Measurements from ENCODE around the gene STK35.

Gene STK35

GRCh38 chr20:2086980-2087377 is 14.6 kb upstream of the STK35 start:
- Histone ChIP-seq H3K9me3 (ENCODE audit: control insufficient read depth, low read length) (no peaks in the 10 kb centered on the region), H3K27me3 (ENCODE audit: control insufficient read depth, insufficient read depth, low read length) (peaks cover 4% of the 10 kb centered on the region), H3K9ac (ENCODE audit: low read length) (no peak overlapping the region), H3K4me1 (ENCODE audit: control insufficient read depth, insufficient read depth, low read length) (no peaks in the 10 kb centered on the region), H3K4me3 (ENCODE audit: low read length) (no peak overlapping the region), H3K36me3 (ENCODE audit: control insufficient read depth, insufficient read depth, low read length) (no peaks in the 10 kb centered on the region)

DNA sequence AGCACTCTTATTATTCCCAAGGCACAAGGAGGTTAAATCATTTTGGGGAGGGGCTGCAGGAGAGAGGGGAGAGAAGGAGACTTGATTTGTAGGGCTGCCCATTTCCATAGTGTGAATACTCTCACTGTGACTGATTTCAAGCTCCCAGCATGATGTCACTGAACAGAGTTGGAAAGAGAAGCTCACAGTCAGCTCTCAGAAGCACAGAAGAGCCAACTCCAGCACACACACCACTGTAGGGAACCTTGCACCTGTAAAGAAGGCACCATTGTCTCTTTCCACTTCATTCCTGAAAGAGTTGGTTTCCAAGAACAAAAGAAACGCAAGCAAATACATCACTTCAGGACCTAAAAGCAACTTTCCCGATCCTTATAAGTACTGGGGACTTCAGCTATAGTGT is 12.7 kb upstream of the STK35 start:
- Histone ChIP-seq H3K36me3 (ENCODE audit: control insufficient read depth, insufficient read depth, low read length) (no peaks in the 10 kb centered on the region), H3K9ac (ENCODE audit: low read length) (no peak overlapping the region), H3K4me1 (ENCODE audit: control insufficient read depth, insufficient read depth, low read length) (no peaks in the 10 kb centered on the region), H3K27me3 (ENCODE audit: control insufficient read depth, insufficient read depth, low read length) (peaks cover 6% of the 10 kb centered on the region), H3K9me3 (ENCODE audit: control insufficient read depth, low read length) (no peaks in the 10 kb centered on the region), H3K4me3 (ENCODE audit: low read length) (no peak overlapping the region)

DNA sequence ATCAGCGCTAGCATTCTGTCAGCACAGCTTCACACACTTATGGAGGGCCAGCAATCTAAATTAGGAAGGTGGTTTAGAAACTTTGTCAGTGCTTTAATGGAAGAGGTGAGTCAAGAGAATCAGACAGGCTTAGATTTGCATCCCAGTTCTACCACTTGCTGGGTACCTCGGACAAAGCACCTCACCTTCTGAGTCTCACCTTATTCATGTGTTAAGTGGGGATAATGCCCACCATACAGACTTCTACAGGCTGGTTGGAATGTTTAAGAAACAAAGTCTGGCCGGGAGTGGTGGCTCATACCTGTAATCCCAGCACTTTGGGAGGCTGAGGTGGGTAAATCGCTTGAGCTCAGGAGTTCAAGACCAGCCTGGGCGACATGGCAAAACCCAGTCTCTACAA is 12.2 kb upstream of the STK35 start:
- Histone ChIP-seq H3K9me3 (ENCODE audit: control insufficient read depth, low read length) (no peaks in the 10 kb centered on the region), H3K4me1 (ENCODE audit: control insufficient read depth, insufficient read depth, low read length) (no peaks in the 10 kb centered on the region), H3K36me3 (ENCODE audit: control insufficient read depth, insufficient read depth, low read length) (no peaks in the 10 kb centered on the region), H3K27me3 (ENCODE audit: control insufficient read depth, insufficient read depth, low read length) (peaks cover 11% of the 10 kb centered on the region), H3K9ac (ENCODE audit: low read length) (no peak overlapping the region), H3K4me3 (ENCODE audit: low read length) (no peak overlapping the region)

GRCh38 chr20:2093159-2093781 is 8.4 kb upstream of the STK35 start:
- peaks cover 20% of the 10 kb centered on the region for H3K27me3 ChIP-seq (ENCODE audit: control insufficient read depth, insufficient read depth, low read length)
- H3K4me1 ChIP-seq (ENCODE audit: control insufficient read depth, insufficient read depth, low read length): no peaks in the 10 kb centered on the region
- no peak overlapping the region for H3K4me3 ChIP-seq (ENCODE audit: low read length)
- no peaks in the 10 kb centered on the region for H3K36me3 ChIP-seq (ENCODE audit: control insufficient read depth, insufficient read depth, low read length)
- H3K9me3 ChIP-seq (ENCODE audit: control insufficient read depth, low read length): no peaks in the 10 kb centered on the region
- no peak overlapping the region for H3K9ac ChIP-seq (ENCODE audit: low read length)

- Histone ChIP-seq H3K9ac (ENCODE audit: low read length) (no peak overlapping the region), H3K27me3 (ENCODE audit: control insufficient read depth, insufficient read depth, low read length) (peaks cover 20% of the 10 kb centered on the region), H3K4me1 (ENCODE audit: control insufficient read depth, insufficient read depth, low read length) (no peaks in the 10 kb centered on the region), H3K9me3 (ENCODE audit: control insufficient read depth, low read length) (no peaks in the 10 kb centered on the region), H3K36me3 (ENCODE audit: control insufficient read depth, insufficient read depth, low read length) (no peaks in the 10 kb centered on the region), H3K4me3 (ENCODE audit: low read length) (no peak overlapping the region)
Measured at GRCh38 chr20:2093883-2094282, 7.7 kb upstream of the STK35 start.

DNA sequence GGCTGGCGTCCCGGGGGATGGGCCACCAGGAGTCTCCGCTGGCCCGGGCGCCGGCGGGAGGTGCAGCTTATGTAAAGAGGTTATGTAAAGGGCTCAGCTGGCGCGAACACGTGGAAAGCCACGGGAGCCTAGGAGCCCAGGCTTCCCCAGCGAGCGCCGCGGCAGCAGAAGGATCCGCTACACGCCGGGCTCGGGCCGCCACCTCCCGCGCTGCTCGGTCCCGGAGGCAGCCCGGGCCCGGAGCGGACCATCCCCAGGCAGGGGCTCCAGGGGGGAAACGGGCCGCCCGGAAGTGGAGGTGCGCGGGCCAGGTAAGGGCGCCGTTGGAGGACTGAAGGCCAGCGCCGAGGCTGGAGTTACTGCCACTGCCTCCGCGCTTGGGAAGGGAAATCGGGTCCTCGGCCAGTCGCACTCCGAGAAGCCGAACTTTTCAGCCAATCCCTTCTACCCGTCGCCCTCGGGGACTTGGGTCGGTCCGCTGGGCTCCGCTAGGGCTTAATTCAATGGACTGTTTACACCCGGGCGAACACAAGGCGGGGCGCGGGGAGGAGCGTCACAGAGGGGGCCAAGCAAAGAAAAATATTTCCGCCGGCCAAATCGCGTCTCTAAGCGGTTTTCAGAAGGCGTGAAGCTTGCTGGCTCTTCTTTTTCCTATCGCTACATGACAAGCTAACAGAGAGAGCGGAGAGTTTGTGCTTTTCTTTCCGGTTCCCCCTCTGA is 398 bp downstream of the STK35 start:
- H3K9ac ChIP-seq (ENCODE audit: low read length): peak overlapping the region; percentile 95
- peak overlapping the region; percentile 75 for H3K4me3 ChIP-seq (ENCODE audit: low read length)
- peaks cover 20% of the 10 kb centered on the region for H3K4me1 ChIP-seq (ENCODE audit: control insufficient read depth, insufficient read depth, low read length)
- H3K27me3 ChIP-seq (ENCODE audit: control insufficient read depth, insufficient read depth, low read length): no peaks in the 10 kb centered on the region
- no peaks in the 10 kb centered on the region for H3K9me3 ChIP-seq (ENCODE audit: control insufficient read depth, low read length)
- no peaks in the 10 kb centered on the region for H3K36me3 ChIP-seq (ENCODE audit: control insufficient read depth, insufficient read depth, low read length)

- peak overlapping the region; percentile 95 for H3K9ac ChIP-seq (ENCODE audit: low read length)
- peaks cover 26% of the 10 kb centered on the region for H3K4me1 ChIP-seq (ENCODE audit: control insufficient read depth, insufficient read depth, low read length)
- H3K4me3 ChIP-seq (ENCODE audit: low read length): peak overlapping the region; percentile 75
- H3K36me3 ChIP-seq (ENCODE audit: control insufficient read depth, insufficient read depth, low read length): no peaks in the 10 kb centered on the region
- H3K9me3 ChIP-seq (ENCODE audit: control insufficient read depth, low read length): no peaks in the 10 kb centered on the region
- no peaks in the 10 kb centered on the region for H3K27me3 ChIP-seq (ENCODE audit: control insufficient read depth, insufficient read depth, low read length)
Measured at GRCh38 chr20:2102585-2103460, 1.2 kb downstream of the STK35 start.

GRCh38 chr20:2103461-2104153 is 2.0 kb downstream of the STK35 start:
- H3K27me3 ChIP-seq (ENCODE audit: control insufficient read depth, insufficient read depth, low read length): no peaks in the 10 kb centered on the region
- H3K4me1 ChIP-seq (ENCODE audit: control insufficient read depth, insufficient read depth, low read length): peaks cover 28% of the 10 kb centered on the region
- peak overlapping the region; percentile 75 for H3K4me3 ChIP-seq (ENCODE audit: low read length)
- H3K9ac ChIP-seq (ENCODE audit: low read length): peak overlapping the region; percentile 95
- no peaks in the 10 kb centered on the region for H3K36me3 ChIP-seq (ENCODE audit: control insufficient read depth, insufficient read depth, low read length)
- no peaks in the 10 kb centered on the region for H3K9me3 ChIP-seq (ENCODE audit: control insufficient read depth, low read length)

DNA sequence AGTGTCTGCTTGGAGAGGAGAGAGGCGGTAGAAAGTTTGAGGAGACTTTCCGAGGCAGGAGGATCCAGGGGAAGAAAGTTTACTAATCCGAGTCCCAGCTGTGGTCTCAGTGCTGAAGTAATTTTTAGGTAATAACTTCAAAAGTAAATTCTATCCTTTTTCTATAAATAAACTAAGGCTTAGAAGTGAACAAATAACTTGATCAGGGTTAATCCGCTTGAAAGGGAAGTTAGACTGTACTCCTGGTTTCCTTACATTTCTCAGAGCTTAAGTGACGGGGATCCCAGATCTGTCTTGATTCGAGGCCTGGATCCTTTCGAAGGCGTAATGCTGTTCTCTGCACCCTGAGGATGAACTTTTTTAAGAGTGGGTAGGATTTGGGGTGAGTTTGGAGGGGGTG is 2.6 kb downstream of the STK35 start:
- Histone ChIP-seq H3K4me3 (ENCODE audit: low read length) (peak overlapping the region; percentile 75), H3K27me3 (ENCODE audit: control insufficient read depth, insufficient read depth, low read length) (no peaks in the 10 kb centered on the region), H3K36me3 (ENCODE audit: control insufficient read depth, insufficient read depth, low read length) (no peaks in the 10 kb centered on the region), H3K9me3 (ENCODE audit: control insufficient read depth, low read length) (no peaks in the 10 kb centered on the region), H3K9ac (ENCODE audit: low read length) (peak overlapping the region; percentile 95), H3K4me1 (ENCODE audit: control insufficient read depth, insufficient read depth, low read length) (peaks cover 34% of the 10 kb centered on the region)

DNA sequence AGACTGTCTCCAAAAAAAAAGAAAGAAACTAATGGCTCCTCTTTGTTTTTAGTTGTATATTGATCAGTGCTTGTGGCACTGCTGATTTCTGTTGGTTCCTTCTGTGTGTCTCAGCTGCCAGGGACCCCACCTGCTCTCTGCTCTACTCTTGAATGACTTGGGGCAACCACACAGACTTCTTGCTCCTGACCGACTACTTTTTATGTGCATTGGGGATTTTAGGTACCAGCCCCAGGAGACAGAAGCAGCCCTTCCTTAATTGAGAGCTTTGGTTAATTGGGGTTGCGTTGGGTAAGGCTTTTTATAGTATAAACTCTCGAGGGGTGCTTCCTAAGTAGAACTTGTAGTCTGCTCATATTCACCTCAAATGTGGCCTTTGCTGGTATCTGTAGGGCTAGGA is 6.9 kb downstream of the STK35 start:
- no peaks in the 10 kb centered on the region for H3K27me3 ChIP-seq (ENCODE audit: control insufficient read depth, insufficient read depth, low read length)
- no peaks in the 10 kb centered on the region for H3K9me3 ChIP-seq (ENCODE audit: control insufficient read depth, low read length)
- H3K9ac ChIP-seq (ENCODE audit: low read length): no peak overlapping the region
- no peak overlapping the region for H3K4me3 ChIP-seq (ENCODE audit: low read length)
- H3K4me1 ChIP-seq (ENCODE audit: control insufficient read depth, insufficient read depth, low read length): peaks cover 35% of the 10 kb centered on the region
- H3K36me3 ChIP-seq (ENCODE audit: control insufficient read depth, insufficient read depth, low read length): no peaks in the 10 kb centered on the region

GRCh38 chr20:2108987-2109386 is 7.4 kb downstream of the STK35 start:
- H3K4me3 ChIP-seq (ENCODE audit: low read length): no peak overlapping the region
- H3K36me3 ChIP-seq (ENCODE audit: control insufficient read depth, insufficient read depth, low read length): no peaks in the 10 kb centered on the region
- H3K4me1 ChIP-seq (ENCODE audit: control insufficient read depth, insufficient read depth, low read length): peaks cover 35% of the 10 kb centered on the region
- H3K9me3 ChIP-seq (ENCODE audit: control insufficient read depth, low read length): no peaks in the 10 kb centered on the region
- H3K9ac ChIP-seq (ENCODE audit: low read length): no peak overlapping the region
- H3K27me3 ChIP-seq (ENCODE audit: control insufficient read depth, insufficient read depth, low read length): no peaks in the 10 kb centered on the region
